Common myeloid progenitor, CD34-positive (primary cell): ENCODE measurements around the gene KIRREL3.

Experiments used
- CTCF ChIA-PET: fragments of 350-600 bp; sonication (Branson Sonifier 250); formaldehyde crosslinking; loops from one replicate; lab custom pipeline; 2021; ENCODE audit warnings: antibody characterized with exemption; lab: Charles Lee
- POLR2A ChIA-PET: fragments of 350-600 bp; sonication (Branson Sonifier 250); formaldehyde crosslinking; loops from one replicate; lab custom pipeline; 2021; ENCODE audit warnings: antibody characterized with exemption; lab: Charles Lee
- DNase-seq, 3 donors: peaks; one replicate each; pipeline versions ENCODE4 v3.0.0 to v3.0.0-alpha.2; 2013
- H3K27ac ChIP-seq, 2 experiments: 1 replicate in 1 of 2; 2 replicates in 1 of 2; pipeline ENCODE4 v1.7.0; 2013; ENCODE audit warnings: inconsistent platforms in 2 of 2, low read length in 2 of 2, mild to moderate bottlenecking in 2 of 2, low read depth in 1 of 2, moderate library complexity in 1 of 2; ENCODE audit not compliant: severe bottlenecking in 2 of 2, insufficient read depth in 1 of 2, poor library complexity in 1 of 2
- H3K27me3 ChIP-seq, 5 experiments: replicated peaks in 2 of 5; 1 replicate in 3 of 5; 2 replicates in 2 of 5; pipeline versions ENCODE4 v1.6.1 to v1.7.0; 2013; ENCODE audit warnings: low read length in 4 of 5, mild to moderate bottlenecking in 2 of 5, moderate library complexity in 2 of 5, inconsistent platforms in 1 of 5; ENCODE audit not compliant: insufficient read depth in 5 of 5, control insufficient read depth in 4 of 5
- H3K36me3 ChIP-seq, 4 experiments: 1 replicate in 2 of 4; 2 replicates in 2 of 4; pipeline versions ENCODE4 v1.6.1 to v1.7.0; 2013; ENCODE audit warnings: low read length in 3 of 4, control low read depth in 1 of 4, mild to moderate bottlenecking in 1 of 4; ENCODE audit not compliant: control insufficient read depth in 4 of 4, insufficient read depth in 4 of 4
- H3K4me1 ChIP-seq, 4 experiments: 1 replicate in 3 of 4; 2 replicates in 1 of 4; pipeline versions ENCODE4 v1.6.1 to v1.7.1; 2013; ENCODE audit warnings: low read length in 3 of 4, mild to moderate bottlenecking in 3 of 4, control low read depth in 1 of 4, inconsistent platforms in 1 of 4, moderate library complexity in 1 of 4; ENCODE audit not compliant: control insufficient read depth in 4 of 4, insufficient read depth in 4 of 4; ENCODE audit errors: control extremely low read depth in 1 of 4
- H3K4me3 ChIP-seq, 7 experiments: 1 replicate in 4 of 7; 2 replicates in 3 of 7; pipeline versions ENCODE4 v1.5.1 to v1.7.0; 2013; ENCODE audit warnings: mild to moderate bottlenecking in 7 of 7, low read length in 6 of 7, moderate library complexity in 6 of 7, inconsistent platforms in 2 of 7, low read depth in 2 of 7, control low read depth in 1 of 7; ENCODE audit not compliant: insufficient read depth in 4 of 7, control insufficient read depth in 1 of 7; ENCODE audit errors: extremely low read depth in 1 of 7
- H3K9me3 ChIP-seq, 5 experiments: 1 replicate in 4 of 5; 2 replicates in 1 of 5; pipeline versions ENCODE4 v1.6.1 to v1.7.1; 2013; ENCODE audit warnings: low read length in 4 of 5, mild to moderate bottlenecking in 2 of 5, inconsistent platforms in 1 of 5, low read depth in 1 of 5, moderate library complexity in 1 of 5; ENCODE audit not compliant: control insufficient read depth in 4 of 5, insufficient read depth in 2 of 5; ENCODE audit errors: control extremely low read depth in 1 of 5
- WGBS: methylation state at CpG from one replicate; pipeline ENCODE4 v1.1.5; 2013; ENCODE audit not compliant: insufficient coverage; 5-methylcytosine and 5-hydroxymethylcytosine counted together

Gene KIRREL3

DNA sequence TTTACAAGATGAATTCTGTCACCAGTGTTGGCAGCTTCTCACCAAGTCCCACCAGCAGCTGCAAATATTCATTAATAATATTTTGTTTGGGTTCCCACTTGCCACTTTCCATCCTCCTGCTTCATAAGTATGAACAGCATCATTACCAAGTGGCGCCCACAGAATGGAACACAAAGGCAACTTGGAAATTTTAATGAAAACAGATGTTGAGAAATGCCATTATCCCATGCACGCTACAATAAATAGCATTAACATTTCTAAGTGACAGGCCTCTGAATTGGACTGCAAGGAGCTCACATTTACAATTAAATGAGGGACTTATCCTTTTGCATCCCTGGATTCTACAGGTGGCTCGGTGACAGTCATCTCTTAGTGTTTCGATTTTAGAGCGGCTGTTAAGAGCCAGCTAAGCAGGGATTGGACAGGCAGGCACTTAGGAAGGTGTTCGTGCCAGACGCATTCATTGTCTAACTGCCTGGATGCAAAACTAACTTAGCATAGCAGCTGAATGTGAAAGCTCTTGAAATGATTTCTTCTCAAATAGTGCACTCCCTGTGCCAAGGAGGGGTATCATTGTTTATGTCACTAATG is 170.3 kb downstream of the KIRREL3 start:
- Histone ChIP-seq H3K27me3 (peaks cover 0 to 9% (median 4%) of the 10 kb centered on the region in 5 experiments), H3K4me3 (no peak overlapping the region), H3K36me3 (no peaks in the 10 kb centered on the region), H3K4me1 (no peaks in the 10 kb centered on the region), H3K9me3 (peaks cover 0 to 2% (median 0%) of the 10 kb centered on the region in 5 experiments), H3K27ac (no peak overlapping the region)
- DNase-seq, result no peak
- ChIA-PET CTCF (no interaction called here), POLR2A (no interaction called here)
- WGBS, result 89% methylated on average over 5 of the region's 7 CpGs

DNA sequence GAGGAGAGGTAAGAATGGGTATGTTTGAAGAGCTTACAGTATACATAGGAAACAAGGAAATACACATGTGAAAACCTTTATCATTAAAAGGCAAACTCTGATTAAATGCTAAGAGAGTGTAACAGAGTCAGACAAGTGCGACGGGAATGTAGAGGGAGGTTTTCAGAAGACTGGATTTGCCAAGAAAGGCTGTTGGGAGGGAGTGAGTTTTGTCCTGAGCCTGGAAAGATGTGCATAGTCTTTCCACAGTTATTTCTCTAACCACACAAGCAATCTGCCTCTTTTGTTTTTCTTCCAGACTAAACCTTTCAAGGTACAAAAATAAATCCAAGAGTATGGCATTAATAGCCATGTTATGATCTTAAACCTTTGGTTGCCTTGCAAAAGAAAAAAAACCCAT is 170.9 kb downstream of the KIRREL3 start:
- Histone ChIP-seq H3K4me3 (no peak overlapping the region), H3K4me1 (no peaks in the 10 kb centered on the region), H3K9me3 (peaks cover 0 to under 1% (median 0%) of the 10 kb centered on the region in 5 experiments), H3K27me3 (peaks cover 0 to 9% (median 4%) of the 10 kb centered on the region in 5 experiments), H3K36me3 (no peaks in the 10 kb centered on the region), H3K27ac (no peak overlapping the region)
- POLR2A ChIA-PET, result no interaction called here
- CTCF ChIA-PET, result no interaction called here
- 92% methylated on average over 2 of the region's 2 CpGs for WGBS
- DNase-seq, result no peak

DNA sequence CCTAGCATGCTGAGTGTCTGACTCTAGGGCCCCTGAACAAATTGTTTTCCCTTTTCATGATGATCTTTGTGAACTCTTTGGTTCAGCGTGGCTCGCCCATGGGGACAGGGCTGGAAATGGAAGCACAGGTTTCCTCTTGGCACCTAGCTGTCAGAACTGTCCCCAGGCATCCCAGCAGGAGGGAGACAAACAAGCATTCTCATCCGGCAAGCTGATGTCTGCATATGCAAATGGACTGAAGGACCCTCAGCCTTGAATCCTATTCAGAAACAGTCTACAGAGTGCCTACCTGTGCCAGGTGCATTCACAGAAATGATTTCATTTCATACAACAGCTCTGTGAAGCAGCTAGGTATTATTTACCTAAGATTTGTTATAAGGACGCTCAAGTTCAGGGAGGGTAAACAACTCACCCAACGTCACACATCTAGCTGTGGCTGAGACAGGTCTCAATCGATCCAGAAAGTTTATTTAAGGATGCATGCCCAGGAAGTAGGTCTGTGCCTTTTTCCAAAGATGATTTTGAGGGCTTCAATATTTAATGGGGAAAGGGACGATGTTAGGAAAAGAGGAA is 176.4 kb downstream of the KIRREL3 start:
- POLR2A ChIA-PET, result no interaction called here
- Histone ChIP-seq H3K9me3 (no peaks in the 10 kb centered on the region), H3K27ac (no peak overlapping the region), H3K4me1 (no peaks in the 10 kb centered on the region), H3K4me3 (no peak overlapping the region), H3K27me3 (peaks cover 0 to 11% (median 4%) of the 10 kb centered on the region in 5 experiments), H3K36me3 (no peaks in the 10 kb centered on the region)
- no peak for DNase-seq
- WGBS, result 87% methylated on average over 7 of the region's 7 CpGs
- CTCF ChIA-PET, result no interaction called here

DNA sequence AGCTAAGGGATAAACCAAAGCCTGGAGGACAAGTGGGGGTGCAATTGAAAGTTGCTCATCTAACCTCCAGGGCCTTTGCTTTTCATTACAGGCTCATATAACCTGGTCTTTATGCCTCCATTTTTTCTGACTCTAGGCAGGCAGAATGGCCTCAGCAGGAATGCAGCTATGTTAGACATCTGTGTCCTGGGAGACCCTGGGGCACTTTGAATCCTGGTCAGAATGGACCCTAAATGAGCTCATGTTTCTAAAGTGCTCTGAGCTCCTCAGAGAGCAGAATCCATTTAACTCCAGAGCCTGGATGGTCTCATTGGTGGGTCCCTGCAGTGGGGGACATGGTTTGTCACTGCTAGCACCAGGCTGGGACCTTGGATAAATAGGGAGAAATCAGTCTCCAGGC is 177.3 kb downstream of the KIRREL3 start:
- Histone ChIP-seq H3K4me1 (no peaks in the 10 kb centered on the region), H3K27ac (no peak overlapping the region), H3K4me3 (no peak overlapping the region), H3K36me3 (no peaks in the 10 kb centered on the region), H3K27me3 (peaks cover 0 to 12% (median 4%) of the 10 kb centered on the region in 5 experiments), H3K9me3 (no peaks in the 10 kb centered on the region)
- DNase-seq, result no peak
- POLR2A ChIA-PET, result no interaction called here
- CTCF ChIA-PET, result no interaction called here

DNA sequence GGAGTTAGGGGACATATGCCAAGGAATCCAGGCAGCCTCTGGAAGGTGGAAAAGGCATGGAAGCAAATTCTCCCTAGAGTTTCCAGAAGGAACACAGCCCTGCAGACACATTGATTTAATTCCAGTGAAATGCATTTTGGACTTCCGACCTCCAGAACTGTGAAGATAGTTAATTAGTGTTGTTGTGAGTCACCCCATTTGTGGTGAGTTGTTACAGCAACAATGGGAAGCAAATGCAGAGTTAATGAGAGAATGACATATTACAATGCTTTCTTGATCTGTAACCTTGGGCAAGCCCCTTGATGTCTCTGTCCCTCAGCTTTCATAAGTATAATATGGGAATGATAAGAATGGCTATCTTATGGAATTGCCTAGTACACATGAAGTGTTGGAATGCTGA is 178.7 kb downstream of the KIRREL3 start:
- Histone ChIP-seq H3K36me3 (no peaks in the 10 kb centered on the region), H3K4me3 (no peak overlapping the region), H3K27me3 (peaks cover 0 to 17% (median 4%) of the 10 kb centered on the region in 5 experiments), H3K9me3 (no peaks in the 10 kb centered on the region), H3K4me1 (peaks cover 0 to 4% (median 0%) of the 10 kb centered on the region in 4 experiments), H3K27ac (no peak overlapping the region)
- ChIA-PET POLR2A (interaction anchor here (0.6 to 0.7 kb wide), 2 partner anchors 83 to 1927 kb away, joined by 3 to 4 read pairs; no protein-coding TSS in a partner anchor), CTCF (no interaction called here)
- no peak for DNase-seq
- 100% methylated on average over 1 of the region's 1 CpG for WGBS

DNA sequence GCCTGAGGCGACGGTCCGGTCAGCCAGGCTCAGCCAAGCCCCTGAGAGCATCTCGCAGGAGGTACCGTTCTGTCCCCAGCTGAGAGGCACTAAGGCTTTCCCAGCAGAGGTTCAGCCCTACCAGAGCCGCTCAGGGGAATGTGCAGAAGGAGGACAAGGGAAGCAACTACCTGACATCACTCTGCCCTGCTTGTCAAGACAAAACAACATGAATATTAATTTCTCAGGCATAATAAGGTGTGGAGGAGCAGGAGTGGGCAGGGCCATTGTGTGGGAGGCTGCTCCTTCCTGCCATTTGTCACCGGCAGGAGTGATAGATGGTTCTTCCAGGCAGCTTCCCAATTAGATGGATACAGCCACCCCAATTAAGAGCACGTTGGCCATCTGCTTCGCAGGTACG is 181.4 kb downstream of the KIRREL3 start:
- CTCF ChIA-PET, result no interaction called here

More for the DNA sequence above, 181.4 kb downstream of the KIRREL3 start:
- POLR2A ChIA-PET, result no interaction called here
- Histone ChIP-seq H3K4me1 (peaks cover 0 to 5% (median 0%) of the 10 kb centered on the region in 4 experiments), H3K27ac (no peak overlapping the region), H3K36me3 (no peaks in the 10 kb centered on the region), H3K27me3 (peaks cover 0 to 16% (median 4%) of the 10 kb centered on the region in 5 experiments), H3K4me3 (no peak overlapping the region), H3K9me3 (no peaks in the 10 kb centered on the region)
- WGBS, result 93% methylated on average over 8 of the region's 10 CpGs
- DNase-seq, result no peak
